ENCODE measurements around the gene MAP2K5.

MAP2K5 gene

DNA sequence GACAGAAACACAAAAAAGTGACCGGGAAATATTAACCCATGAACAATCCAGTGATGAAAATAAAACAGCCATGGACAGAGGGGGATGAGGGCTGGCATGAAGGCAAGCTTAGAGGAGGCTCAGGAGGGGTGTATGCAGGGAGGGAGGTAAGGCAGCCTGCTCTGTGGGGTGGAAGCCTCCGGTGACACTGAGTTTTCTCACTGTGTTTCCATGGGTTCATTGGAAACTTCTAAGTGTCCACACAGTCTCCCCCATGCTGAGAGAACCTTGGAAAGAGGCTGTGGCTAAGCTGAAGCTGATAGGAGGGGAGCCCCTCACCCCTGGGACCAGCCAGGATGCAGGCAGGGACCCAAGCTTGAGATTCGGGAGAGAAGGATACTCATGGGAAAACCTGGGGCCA lies 276.0 kb downstream of the MAP2K5 start:
- H3K9me3 ChIP-seq (ENCODE audit: insufficient read depth, low read depth, low read length) = no peaks in the 10 kb centered on the region
- H3K79me2 ChIP-seq (ENCODE audit: insufficient read depth, low read length) = no peaks in the 10 kb centered on the region
- H3K4me2 ChIP-seq (ENCODE audit: low read depth, low read length, poor library complexity, severe bottlenecking) = no peak overlapping the region
- no peaks in the 10 kb centered on the region for H3K36me3 ChIP-seq (ENCODE audit: insufficient read depth, low read length)
- no peaks in the 10 kb centered on the region for H3F3A ChIP-seq (ENCODE audit: low read depth)
- H4K20me1 ChIP-seq (ENCODE audit: insufficient read depth, low read length, poor library complexity, severe bottlenecking) = no peaks in the 10 kb centered on the region
- no peak overlapping the region for H2AFZ ChIP-seq (ENCODE audit: low read length)
- H3K9ac ChIP-seq (ENCODE audit: low read depth, low read length, poor library complexity, severe bottlenecking) = no peak overlapping the region
- TF ChIP-seq EZH2phosphoT487 (IDR thresholded peaks at IDR 0.05; ENCODE audit: borderline replicate concordance) = no peak
- TF ChIP-seq, protein P1, sequence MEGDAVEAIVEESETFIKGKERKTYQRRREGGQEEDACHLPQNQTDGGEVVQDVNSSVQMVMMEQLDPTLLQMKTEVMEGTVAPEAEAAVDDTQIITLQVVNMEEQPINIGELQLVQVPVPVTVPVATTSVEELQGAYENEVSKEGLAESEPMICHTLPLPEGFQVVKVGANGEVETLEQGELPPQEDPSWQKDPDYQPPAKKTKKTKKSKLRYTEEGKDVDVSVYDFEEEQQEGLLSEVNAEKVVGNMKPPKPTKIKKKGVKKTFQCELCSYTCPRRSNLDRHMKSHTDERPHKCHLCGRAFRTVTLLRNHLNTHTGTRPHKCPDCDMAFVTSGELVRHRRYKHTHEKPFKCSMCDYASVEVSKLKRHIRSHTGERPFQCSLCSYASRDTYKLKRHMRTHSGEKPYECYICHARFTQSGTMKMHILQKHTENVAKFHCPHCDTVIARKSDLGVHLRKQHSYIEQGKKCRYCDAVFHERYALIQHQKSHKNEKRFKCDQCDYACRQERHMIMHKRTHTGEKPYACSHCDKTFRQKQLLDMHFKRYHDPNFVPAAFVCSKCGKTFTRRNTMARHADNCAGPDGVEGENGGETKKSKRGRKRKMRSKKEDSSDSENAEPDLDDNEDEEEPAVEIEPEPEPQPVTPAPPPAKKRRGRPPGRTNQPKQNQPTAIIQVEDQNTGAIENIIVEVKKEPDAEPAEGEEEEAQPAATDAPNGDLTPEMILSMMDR (conservative IDR thresholded peaks at IDR 0.05; ENCODE audit: low read length) = no peak
- no peaks in the 10 kb centered on the region for H3K27me3 ChIP-seq (ENCODE audit: insufficient read depth, low read length, poor library complexity, severe bottlenecking)
- no peak overlapping the region for H3K4me3 ChIP-seq (ENCODE audit: low read length, poor library complexity, severe bottlenecking)
- H3K4me1 ChIP-seq (ENCODE audit: insufficient read depth, low read length, poor library complexity, severe bottlenecking) = peaks cover 7% of the 10 kb centered on the region
- H3K9me2 ChIP-seq (replicated peaks; ENCODE audit: low read depth, low read length) = no peaks in the 10 kb centered on the region

DNA sequence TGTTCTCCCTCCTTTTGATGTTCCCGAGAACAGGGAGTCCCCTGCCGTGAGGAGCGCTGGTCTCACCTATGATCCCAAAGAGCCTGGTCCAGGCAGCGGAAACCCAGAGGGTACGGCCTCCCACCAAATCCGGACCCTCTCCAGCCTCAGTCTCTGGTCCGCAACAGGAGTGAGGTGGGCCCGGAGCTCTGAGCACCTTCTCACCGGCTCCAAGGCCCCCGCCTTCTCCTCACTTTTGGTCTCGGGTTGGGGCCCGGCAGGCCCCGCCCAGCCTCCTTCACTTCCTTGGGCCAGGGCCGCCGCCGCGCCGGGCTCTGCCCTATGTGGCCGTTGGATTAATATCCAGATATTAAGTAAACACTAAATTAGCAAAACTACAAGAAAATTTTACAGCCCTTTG lies 277.1 kb downstream of the MAP2K5 start:
- Histone ChIP-seq H3K4me3 (ENCODE audit: low read length, poor library complexity, severe bottlenecking) (no peak overlapping the region), H3K9me2 (replicated peaks; ENCODE audit: low read depth, low read length) (no peaks in the 10 kb centered on the region), H3K27me3 (ENCODE audit: insufficient read depth, low read length, poor library complexity, severe bottlenecking) (no peaks in the 10 kb centered on the region), H4K20me1 (ENCODE audit: insufficient read depth, low read length, poor library complexity, severe bottlenecking) (no peaks in the 10 kb centered on the region), H3K36me3 (ENCODE audit: insufficient read depth, low read length) (no peaks in the 10 kb centered on the region), H3K4me2 (ENCODE audit: low read depth, low read length, poor library complexity, severe bottlenecking) (no peak overlapping the region), H3K79me2 (ENCODE audit: insufficient read depth, low read length) (no peaks in the 10 kb centered on the region), H2AFZ (ENCODE audit: low read length) (no peak overlapping the region), H3F3A (ENCODE audit: low read depth) (no peaks in the 10 kb centered on the region), H3K9me3 (ENCODE audit: insufficient read depth, low read depth, low read length) (no peaks in the 10 kb centered on the region), H3K9ac (ENCODE audit: low read depth, low read length, poor library complexity, severe bottlenecking) (no peak overlapping the region), H3K4me1 (ENCODE audit: insufficient read depth, low read length, poor library complexity, severe bottlenecking) (peaks cover 9% of the 10 kb centered on the region)
- TF ChIP-seq, protein P1 (conservative IDR thresholded peaks at IDR 0.05; ENCODE audit: low read length) = no peak
- no peak for TF ChIP-seq EZH2phosphoT487 (IDR thresholded peaks at IDR 0.05; ENCODE audit: borderline replicate concordance)

DNA sequence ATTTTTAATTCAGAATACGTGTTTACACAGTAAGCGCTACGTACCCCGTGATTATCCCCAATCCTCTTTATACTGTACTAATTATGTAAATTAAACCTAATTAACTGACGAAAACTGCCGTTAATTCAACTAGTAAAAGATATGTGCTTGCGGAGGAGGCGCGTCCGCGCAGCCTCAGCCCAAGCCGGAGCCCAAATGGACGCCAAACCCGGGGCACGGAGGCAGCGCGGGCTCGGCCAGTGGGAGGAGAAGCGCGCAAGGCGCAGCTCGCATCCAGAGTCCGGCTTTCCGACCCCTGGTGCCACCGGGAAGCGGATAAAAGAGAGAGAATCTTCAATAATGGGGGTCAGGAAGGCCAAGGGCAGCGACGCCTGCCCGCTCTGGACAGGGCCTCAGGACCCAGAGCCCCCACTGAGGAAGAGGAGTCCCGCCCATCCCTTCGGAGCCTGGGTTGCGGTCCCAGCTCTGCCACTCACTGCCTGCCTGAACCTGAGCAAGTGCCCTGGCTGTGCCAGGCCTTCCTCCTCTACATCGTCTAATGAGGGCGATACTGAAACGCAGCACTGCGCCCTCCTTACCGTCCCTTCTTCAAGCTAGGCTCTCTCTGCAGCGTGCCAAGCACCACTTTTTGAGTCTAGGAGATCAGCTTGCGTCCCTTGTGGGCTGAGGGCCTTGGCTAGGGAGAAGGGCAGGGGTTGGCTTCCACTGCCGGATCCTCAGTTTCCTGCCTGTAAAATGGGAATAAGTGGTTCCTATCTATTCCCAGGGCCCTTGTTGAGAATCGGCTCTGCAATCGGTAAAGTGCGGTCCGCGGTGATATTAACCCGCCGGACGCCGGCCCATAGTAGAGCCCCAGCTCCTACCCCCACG lies 277.9 kb downstream of the MAP2K5 start:
- H3K27me3 ChIP-seq (ENCODE audit: insufficient read depth, low read length, poor library complexity, severe bottlenecking) = no peaks in the 10 kb centered on the region
- H3K36me3 ChIP-seq (ENCODE audit: insufficient read depth, low read length) = no peaks in the 10 kb centered on the region
- H3F3A ChIP-seq (ENCODE audit: low read depth) = no peaks in the 10 kb centered on the region
- no peak overlapping the region for H2AFZ ChIP-seq (ENCODE audit: low read length)
- H3K9me2 ChIP-seq (replicated peaks; ENCODE audit: low read depth, low read length) = no peaks in the 10 kb centered on the region
- no peaks in the 10 kb centered on the region for H3K9me3 ChIP-seq (ENCODE audit: insufficient read depth, low read depth, low read length)
- no peaks in the 10 kb centered on the region for H4K20me1 ChIP-seq (ENCODE audit: insufficient read depth, low read length, poor library complexity, severe bottlenecking)
- H3K9ac ChIP-seq (ENCODE audit: low read depth, low read length, poor library complexity, severe bottlenecking) = no peak overlapping the region
- TF ChIP-seq EZH2phosphoT487 (IDR thresholded peaks at IDR 0.05; ENCODE audit: borderline replicate concordance) = no peak
- TF ChIP-seq, protein P1 (conservative IDR thresholded peaks at IDR 0.05; ENCODE audit: low read length) = no peak
- no peaks in the 10 kb centered on the region for H3K79me2 ChIP-seq (ENCODE audit: insufficient read depth, low read length)
- H3K4me3 ChIP-seq (ENCODE audit: low read length, poor library complexity, severe bottlenecking) = no peak overlapping the region
- H3K4me2 ChIP-seq (ENCODE audit: low read depth, low read length, poor library complexity, severe bottlenecking) = no peak overlapping the region
- H3K4me1 ChIP-seq (ENCODE audit: insufficient read depth, low read length, poor library complexity, severe bottlenecking) = peaks cover 9% of the 10 kb centered on the region
